Fibroblast of peridontal ligament (primary cell): ENCODE measurements around the gene NT5C3B.
"Not testable (repeated sequence)": the region's sequence is repeated elsewhere in the genome, so short reads cannot be mapped to it uniquely, and the experiment has no call there.

Experiments
- DNase-seq: peaks from one replicate; pipeline ENCODE4 v3.0.0-alpha.2; 2010; ENCODE audit errors: extremely low read depth

NT5C3B gene

GRCh38 chr17:41784207-41784744, 51.8 kb downstream of the NT5C3B start:
- DNase-seq = no peak

- DNase-seq = no peak
Observed at GRCh38 chr17:41782142-41782541, 53.9 kb downstream of the NT5C3B start.

DNA sequence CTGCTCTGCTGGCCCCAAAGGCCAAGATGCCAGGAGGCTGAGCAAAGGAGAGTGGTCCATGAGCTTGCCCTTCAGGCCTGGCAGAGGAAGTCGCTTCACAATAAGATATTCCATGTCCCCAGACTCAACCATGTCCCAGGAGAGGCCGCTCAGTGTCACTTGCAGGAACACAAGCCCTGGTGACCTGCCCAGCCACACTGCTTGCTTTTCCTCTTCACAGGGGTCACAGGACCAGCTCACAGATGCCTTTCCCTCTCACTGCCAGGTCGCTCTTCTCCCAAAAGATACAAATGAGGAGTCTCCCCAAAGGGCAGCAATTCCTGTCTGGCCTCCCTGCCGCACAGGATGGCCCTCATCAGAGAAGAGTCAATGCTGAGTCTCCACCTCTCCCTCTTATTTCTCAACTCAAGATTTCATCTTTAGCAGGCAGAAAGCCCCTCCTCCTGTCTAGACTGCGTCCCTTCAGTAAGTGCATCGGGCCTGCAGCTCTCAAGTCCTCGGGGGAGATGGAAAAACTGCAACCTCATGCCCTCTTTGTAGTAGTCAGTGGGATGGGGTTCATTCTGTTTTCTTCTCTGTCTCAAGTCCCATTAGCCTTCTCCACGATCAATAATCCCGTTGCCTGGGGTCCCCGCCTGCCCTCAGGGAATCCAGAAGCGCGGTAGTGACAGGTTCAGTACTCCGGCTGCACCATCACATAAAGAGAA, 54.5 kb downstream of the NT5C3B start:
- DNase-seq = no peak

- no peak for DNase-seq
Observed at GRCh38 chr17:41779954-41780353, 56.1 kb downstream of the NT5C3B start.

GRCh38 chr17:41777574-41778188, 58.4 kb downstream of the NT5C3B start:
- peak; percentile 94 for DNase-seq

GRCh38 chr17:41777157-41777573, 58.9 kb downstream of the NT5C3B start:
- no peak for DNase-seq

DNA sequence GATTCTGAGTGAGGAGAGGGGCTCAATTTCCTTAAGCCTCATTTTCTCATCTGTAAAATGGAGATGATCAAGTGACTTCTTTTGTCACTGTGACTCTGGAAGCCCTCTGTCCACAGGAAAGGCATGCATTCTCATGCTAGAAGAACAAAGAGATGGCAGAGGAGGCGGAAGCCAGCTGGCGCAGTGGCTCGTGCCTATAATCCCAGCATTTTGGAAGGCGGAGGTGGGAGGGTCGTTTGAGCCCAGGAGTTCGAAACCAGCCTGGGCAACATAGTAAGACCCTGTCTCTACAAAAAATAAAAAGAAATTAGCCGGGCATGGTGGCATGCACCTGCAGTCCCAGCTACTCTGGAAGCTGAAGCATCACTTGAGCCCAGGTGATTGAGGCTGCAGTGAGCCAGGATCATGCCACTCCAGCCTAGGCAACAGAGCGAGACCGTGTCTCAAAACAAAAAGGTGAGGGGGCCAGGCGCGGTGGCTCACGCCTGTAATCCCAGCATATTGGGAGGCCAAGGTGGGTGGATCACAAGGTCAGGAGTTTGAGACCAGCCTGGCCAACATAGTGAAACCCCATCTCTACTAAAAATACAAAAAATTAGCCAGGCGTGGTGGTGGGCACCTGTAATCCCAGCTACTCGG, 59.7 kb downstream of the NT5C3B start:
- DNase-seq = not testable (repeated sequence)

DNA sequence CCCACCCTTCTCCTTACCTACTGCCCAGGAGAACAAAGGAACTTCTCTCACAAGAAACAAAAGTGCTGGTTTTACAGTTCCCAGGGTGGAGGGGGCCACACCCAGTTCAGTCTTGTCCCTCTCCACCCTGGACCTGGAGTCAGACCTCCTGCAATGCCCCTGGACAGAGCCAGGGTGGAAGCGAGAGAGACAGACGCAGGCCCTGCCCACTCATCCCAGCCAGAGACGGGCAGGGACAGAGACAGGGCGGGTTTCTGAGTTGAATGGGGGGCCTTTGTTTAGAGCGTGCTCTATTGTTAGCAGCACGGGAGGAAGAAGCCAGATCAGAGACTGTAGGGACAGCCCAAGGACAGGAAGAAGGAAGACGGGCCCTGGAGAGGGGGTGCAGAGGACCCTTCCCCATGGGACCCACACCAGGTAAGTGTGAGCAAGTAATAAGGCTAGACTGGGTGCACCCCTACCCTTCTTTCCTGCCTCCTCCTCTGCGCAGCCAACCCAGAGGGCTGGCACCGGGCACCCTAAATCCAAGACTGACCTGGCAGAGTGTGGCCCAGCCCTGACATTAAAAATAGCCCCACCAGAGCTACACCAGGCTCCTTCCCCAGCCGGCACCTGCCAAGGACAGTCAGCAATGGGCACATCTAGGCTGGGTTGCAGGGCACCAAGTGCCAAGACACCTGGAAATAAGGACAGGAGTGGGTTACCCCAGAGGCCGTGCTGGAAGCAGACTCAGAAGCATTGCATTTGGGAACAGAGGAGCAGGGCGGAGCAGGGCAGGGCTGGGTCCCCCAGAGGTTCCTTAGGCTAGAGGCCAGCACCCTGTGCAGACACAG, 60.4 kb downstream of the NT5C3B start:
- DNase-seq = no peak
